Sigmoid colon (tissue), 4 donors: ENCODE measurements around the gene ITM2C.

Experiments
- CTCF ChIP-seq, 4 experiments: fragments of 450-650 bp in 3 of 4; fragments of 200-600 bp in 1 of 4; IDR thresholded peaks; one replicate each; pipeline ENCODE4 v1.5.1; 2016 to 2019; ENCODE audit warnings: antibody characterized with exemption in 4 of 4, mild to moderate bottlenecking in 3 of 4, moderate library complexity in 2 of 4
- POLR2AphosphoS5 ChIP-seq, 4 donors: sonication (generic); formaldehyde crosslinking; IDR thresholded peaks; one replicate each; pipeline ENCODE4 v1.6.1; 2017; ENCODE audit warnings: antibody characterized with exemption in 4 of 4

- no peak for TF ChIP-seq CTCF (IDR thresholded peaks at IDR 0.05)
- no peak for TF ChIP-seq POLR2AphosphoS5 (IDR thresholded peaks at IDR 0.05)
Measured at GRCh38 chr2:230899287-230899686, 34.5 kb downstream of the ITM2C start.
